K562 (cell line): ENCODE results near the gene MCM5. TPM values are rescaled to one million over a fixed set of nuclear protein-coding genes. Genes with fewer than 3 reads are reported as not detected.

Experiments used
- E2F6 ChIP-seq, 2 experiments: IDR thresholded peaks; 2 replicates each; pipeline ENCODE4 v1.6.1; 2011; ENCODE audit warnings: borderline replicate concordance in 1 of 2, control low read depth in 1 of 2, low read depth in 1 of 2, low read length in 1 of 2, mild to moderate bottlenecking in 1 of 2, mixed read lengths in 1 of 2, moderate library complexity in 1 of 2; ENCODE audit not compliant: insufficient read depth in 1 of 2, insufficient read length in 1 of 2, poor library complexity in 1 of 2, severe bottlenecking in 1 of 2; ENCODE audit errors: extremely low read depth in 1 of 2
- ESRRA ChIP-seq: fragments of 450-650 bp; IDR thresholded peaks from 2 replicates; pipeline ENCODE4 v1.6.1; 2014; ENCODE audit warnings: low read depth, mild to moderate bottlenecking, moderate library complexity, borderline replicate concordance
- MECOM ChIP-seq: fragments of 250-450 bp; sonication (Bioruptor Pico); IDR thresholded peaks from 2 replicates; pipeline ENCODE4 v1.8.0; 2022; ENCODE audit warnings: inconsistent platforms
- PTTG1 ChIP-seq: fragments of 450-650 bp; IDR thresholded peaks from 2 replicates; pipeline ENCODE4 v1.6.1; 2016; ENCODE audit warnings: low read depth, mild to moderate bottlenecking, missing genetic modification characterization, missing compliant biosample characterization
- SOX6 ChIP-seq: fragments of 450-650 bp; IDR thresholded peaks from 2 replicates; pipeline ENCODE4 v1.6.1; 2014; ENCODE audit warnings: mild to moderate bottlenecking
- SREBF2 ChIP-seq: sonication (generic); formaldehyde crosslinking; IDR thresholded peaks from 2 replicates; pipeline ENCODE4 v1.4.0; 2020; ENCODE audit warnings: mild to moderate bottlenecking, missing genetic modification reagents
- TFE3 ChIP-seq: fragments of 450-650 bp; formaldehyde crosslinking; IDR thresholded peaks from 2 replicates; pipeline ENCODE4 v1.4.0; 2020; ENCODE audit warnings: mild to moderate bottlenecking, mixed read lengths
- TRIM24 ChIP-seq, 2 experiments: fragments of 450-650 bp; IDR thresholded peaks; 2 replicates each; pipeline ENCODE4 v1.6.1; 2016
- ZBTB11 ChIP-seq, 3 experiments: fragments of 200-800 bp in 1 of 3; fragments of 250-450 bp in 1 of 3; fragments of 450-650 bp in 1 of 3; sonication (Bioruptor Pico) in 1 of 3; sonication (Bioruptor generic) in 1 of 3; formaldehyde crosslinking in 1 of 3; IDR thresholded peaks; 2 replicates each; pipeline versions ENCODE4 v1.6.1 to v1.8.0; 2016 to 2022; ENCODE audit warnings: mild to moderate bottlenecking in 2 of 3, missing genetic modification characterization in 2 of 3, missing compliant biosample characterization in 1 of 3, moderate library complexity in 1 of 3
- ZEB2 ChIP-seq: fragments of 450-650 bp; IDR thresholded peaks from 2 replicates; pipeline ENCODE4 v1.6.1; 2016
- ZKSCAN3 ChIP-seq: fragments of 250-450 bp; sonication (Bioruptor Pico); IDR thresholded peaks from 2 replicates; pipeline ENCODE4 v1.4.0; 2020
- ZNF592 ChIP-seq: fragments of 450-650 bp; IDR thresholded peaks from 2 replicates; pipeline ENCODE4 v1.6.1; 2017; ENCODE audit warnings: antibody characterized with exemption, mild to moderate bottlenecking
- ZNF740 ChIP-seq, 3 experiments: fragments of 200-800 bp in 1 of 3; sonication (Bioruptor generic) in 1 of 3; sonication (generic) in 1 of 3; formaldehyde crosslinking in 1 of 3; IDR thresholded peaks; 2 replicates each; pipeline versions ENCODE4 v1.6.1 to v1.8.0; 2016 to 2022; ENCODE audit warnings: mild to moderate bottlenecking in 2 of 3, missing compliant biosample characterization in 2 of 3, missing genetic modification characterization in 2 of 3, missing genetic modification reagents in 1 of 3
- polyA plus RNA-seq, 8 experiments: library from polyadenylated mRNA; depleted of rRNA in 4 of 8; stranded (reverse) in 5 of 8; unstranded in 3 of 8; fragments of >200 nt; fragmentation: Nextera tagmentation in 2 of 8; fragmentation: Illumina TruSeq in 1 of 8; extraction: Ambion mirVana in 2 of 8; extraction: Trizol in 1 of 8; gene quantifications; 2 replicates each; pipeline versions ENCODE4 v1.2.1 to v1.2.3, GENCODE V29; 2011 to 2014; ENCODE audit warnings: inconsistent platforms in 1 of 8, missing spikeins in 1 of 8
- total RNA-seq, 7 experiments: library from RNA; depleted of rRNA in 6 of 7; stranded (reverse); fragments of >200 nt in 6 of 7; fragmentation: Illumina TruSeq in 2 of 7; extraction: Trizol in 2 of 7; gene quantifications; 2 replicates each; pipeline versions ENCODE4 v1.2.1 to v1.2.3, GENCODE V29; 2011 to 2021; ENCODE audit warnings: low replicate concordance in 1 of 7

MCM5 gene
- total and polyA plus RNA-seq, 9 of the 15 experiments (the other 6 are each of a cell fraction or from before 2014, with no cell fraction given) = 5.6 to 180 (median 66.1) TPM

DNA sequence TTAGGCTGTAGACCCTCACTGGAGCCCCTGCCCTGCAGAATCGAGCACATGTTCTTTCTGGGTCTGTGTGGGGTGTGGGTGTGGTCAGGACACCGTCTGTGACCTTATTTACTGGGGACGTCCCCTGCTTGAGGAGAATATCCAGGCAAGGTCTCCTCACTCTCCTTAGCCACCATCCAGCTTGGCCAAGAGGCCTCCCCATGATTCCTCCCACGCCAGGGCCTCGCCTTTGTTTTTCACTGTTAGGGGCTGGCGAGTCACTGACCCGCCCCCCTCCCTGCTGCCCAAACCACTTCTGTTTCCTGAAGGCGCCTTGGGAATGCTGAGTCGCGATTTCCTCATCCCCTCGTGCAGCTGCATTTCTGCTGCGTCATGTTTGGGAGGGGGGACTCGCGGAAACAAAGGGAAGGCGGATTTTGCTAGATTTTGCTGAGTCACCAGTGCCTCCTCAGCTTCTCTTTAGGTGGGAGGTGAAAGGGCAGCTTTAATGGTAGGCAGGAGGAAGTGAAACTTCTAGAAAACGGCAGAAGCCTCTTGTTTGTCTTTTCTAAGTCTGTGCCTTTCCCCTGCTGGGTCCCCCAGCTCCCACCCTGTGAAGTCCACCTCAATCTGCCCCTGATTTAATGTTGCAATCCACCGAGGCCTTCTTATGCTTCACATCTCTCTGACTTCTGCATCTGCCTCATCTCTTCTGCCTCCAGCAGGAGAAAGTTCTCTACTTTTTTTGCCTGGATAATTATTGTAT is 23.0 kb upstream of the MCM5 start (continued):
- TF ChIP-seq E2F6 (IDR thresholded peaks at IDR 0.05; ENCODE audit: borderline replicate concordance in 1 of 2, extremely low read depth in 1 of 2, insufficient read depth in 1 of 2, insufficient read length in 1 of 2, low read depth in 1 of 2, low read length in 1 of 2, poor library complexity in 1 of 2, severe bottlenecking in 1 of 2) (peak in 1 of 2 experiments; percentile 35), ZKSCAN3 (CRISPR knock-in tag) (no peak), ZBTB11 (CRISPR knock-in tag; IDR thresholded peaks at IDR 0.05) (peak in 1 of 3 experiments; percentile 68; a peak in 2 of 6 replicates), ZEB2 (no peak), ESRRA (peak; percentile 20; the same call in 1 of the 2 replicates), ZNF740 (CRISPR knock-in tag; IDR thresholded peaks at IDR 0.05) (no peak), ZNF740 (tag; IDR thresholded peaks at IDR 0.05) (no peak), ZNF592 (peak; percentile 93), TRIM24 (IDR thresholded peaks at IDR 0.05) (peak; percentile 86 to 90), PTTG1 (tag) (no peak), TFE3 (CRISPR knock-in tag) (no peak), SOX6 (peak; percentile 99), MECOM (CRISPR knock-in tag) (no peak), SREBF2 (CRISPR knock-in tag) (no peak)
